Endothelial cell of umbilical vein (primary cell): Measurements from ENCODE around the gene RAC3. TPM values are rescaled to one million over a fixed set of nuclear protein-coding genes. Genes with fewer than 3 reads are reported as not detected.

Experiments
- BruUV-seq: library from RNA; stranded (reverse); fragments of 400-500 nt; replicated peaks from 2 replicates; lab custom pipeline; 2021; lab: Mats Ljungman, UMichigan
- CTCF ChIA-PET: fragments of 300-600, 350-600 bp; sonication (Branson Sonifier 250); formaldehyde crosslinking; loops from one replicate; lab custom pipeline; 2021; ENCODE audit warnings: antibody characterized with exemption, inconsistent platforms; lab: Charles Lee
- POLR2A ChIA-PET: fragments of 300-600, 350-600 bp; sonication (Branson Sonifier 250); formaldehyde crosslinking; loops from one replicate; lab custom pipeline; 2021; ENCODE audit warnings: antibody characterized with exemption, inconsistent platforms; lab: Charles Lee
- DNase-seq: peaks from one replicate; pipeline ENCODE4 v3.0.0-alpha.2; 2011; ENCODE audit warnings: low read depth, low spot score
- FAIRE-seq: peaks from 2 replicates; lab custom pipeline; 2011; peaks lifted over from hg19 to GRCh38; lab: Jason Lieb, UNC
- H2AFZ ChIP-seq: 2 replicates; pipeline ENCODE4 v1.6.0; 2012; ENCODE audit warnings: low read depth, low read length, control low read depth, inconsistent platforms
- H3K27ac ChIP-seq: 2 replicates; pipeline ENCODE4 v1.5.1; 2011; ENCODE audit warnings: low read depth, mild to moderate bottlenecking, control low read depth, low read length, moderate library complexity; ENCODE audit not compliant: insufficient read depth
- H3K27me3 ChIP-seq, 2 experiments: 2 replicates each; pipeline versions ENCODE4 v1.6.0 to v1.6.1; 2011; ENCODE audit warnings: low read length in 2 of 2, mixed read lengths in 1 of 2; ENCODE audit not compliant: control insufficient read depth in 2 of 2, insufficient read depth in 2 of 2
- H3K36me3 ChIP-seq, 2 experiments: 2 replicates in 1 of 2; 3 replicates in 1 of 2; pipeline ENCODE4 v1.5.1; 2011; ENCODE audit warnings: low read length in 2 of 2, mild to moderate bottlenecking in 1 of 2, moderate library complexity in 1 of 2; ENCODE audit not compliant: control insufficient read depth in 2 of 2, insufficient read depth in 2 of 2; ENCODE audit errors: extremely low read depth in 1 of 2
- H3K4me1 ChIP-seq: 3 replicates; pipeline ENCODE4 v1.5.1; 2011; ENCODE audit warnings: mild to moderate bottlenecking, low read length; ENCODE audit not compliant: control insufficient read depth, insufficient read depth; ENCODE audit errors: extremely low read depth
- H3K4me2 ChIP-seq: 2 replicates; pipeline ENCODE4 v1.6.1; 2011; ENCODE audit warnings: low read length, control low read depth, mixed read lengths; ENCODE audit not compliant: insufficient read depth
- H3K4me3 ChIP-seq, 3 experiments: fragments of 200-600 bp in 1 of 3; sonication (generic), shearing (Covaris generic) in 1 of 3; replicated peaks in 1 of 3; 2 replicates each; pipeline ENCODE4 v1.5.1; 2011 to 2016; ENCODE audit warnings: control low read depth in 3 of 3, low read length in 3 of 3, mild to moderate bottlenecking in 2 of 3, inconsistent platforms in 1 of 3, low read depth in 1 of 3, moderate library complexity in 1 of 3; ENCODE audit not compliant: insufficient read depth in 1 of 3
- H3K79me2 ChIP-seq: 2 replicates; pipeline ENCODE4 v1.6.0; 2012; ENCODE audit warnings: low read length, inconsistent platforms; ENCODE audit not compliant: control insufficient read depth, insufficient read depth
- H3K9ac ChIP-seq: replicated peaks from 2 replicates; pipeline ENCODE3; 2011; ENCODE audit warnings: low read length, control low read depth; ENCODE audit not compliant: insufficient read depth; ENCODE audit errors: extremely low read depth
- H3K9me1 ChIP-seq: replicated peaks from 3 replicates; pipeline ENCODE4 v1.6.0; 2011; ENCODE audit warnings: mild to moderate bottlenecking, low read length; ENCODE audit not compliant: control insufficient read depth, insufficient read depth; ENCODE audit errors: extremely low read depth
- H3K9me3 ChIP-seq: replicated peaks from 2 replicates; pipeline ENCODE4 v1.5.1; 2012; ENCODE audit warnings: low read length, inconsistent platforms; ENCODE audit not compliant: control insufficient read depth, insufficient read depth
- H4K20me1 ChIP-seq: replicated peaks from 2 replicates; pipeline ENCODE3; 2011; ENCODE audit warnings: mild to moderate bottlenecking, low read length; ENCODE audit not compliant: control insufficient read depth, insufficient read depth; ENCODE audit errors: extremely low read depth
- CTCF ChIP-seq, 2 donors: IDR thresholded peaks; 1 replicate in 1 of 2; 2 replicates in 1 of 2; pipeline ENCODE4 v1.5.1; 2011; ENCODE audit warnings: low read length in 2 of 2, mild to moderate bottlenecking in 2 of 2, moderate library complexity in 2 of 2, control low read depth in 1 of 2, inconsistent platforms in 1 of 2, low read depth in 1 of 2; ENCODE audit not compliant: insufficient read depth in 1 of 2; ENCODE audit errors: extremely low read depth in 1 of 2
- EZH2 ChIP-seq: IDR thresholded peaks from 2 replicates; pipeline ENCODE4 v1.6.1; 2012; ENCODE audit warnings: borderline replicate concordance, low read depth, mild to moderate bottlenecking, moderate library complexity, low read length, inconsistent platforms; ENCODE audit not compliant: severe bottlenecking
- FOS ChIP-seq: IDR thresholded peaks from 2 replicates; pipeline ENCODE4 v1.6.1; 2011; ENCODE audit warnings: mild to moderate bottlenecking, low read length, moderate library complexity, borderline replicate concordance; ENCODE audit not compliant: insufficient read depth
- GATA2 ChIP-seq: IDR thresholded peaks from 2 replicates; pipeline ENCODE4 v1.7.0; 2011; ENCODE audit warnings: low read depth, mild to moderate bottlenecking, moderate library complexity, mixed read lengths, low read length; ENCODE audit not compliant: insufficient read length, insufficient read depth
- JUN ChIP-seq: IDR thresholded peaks from 2 replicates; pipeline ENCODE4 v1.6.1; 2011; ENCODE audit warnings: borderline replicate concordance, low read depth; ENCODE audit not compliant: insufficient read length, insufficient read depth
- MAX ChIP-seq: IDR thresholded peaks from 2 replicates; pipeline ENCODE4 v1.6.1; 2011; ENCODE audit not compliant: insufficient read depth, insufficient read length
- MYC ChIP-seq: IDR thresholded peaks from one replicate; pipeline ENCODE4 v1.6.1; 2011; ENCODE audit warnings: mild to moderate bottlenecking, low read depth, low read length
- POLR2A ChIP-seq: IDR thresholded peaks from 2 replicates; pipeline ENCODE4 v1.6.1; 2012; ENCODE audit warnings: low read depth, mild to moderate bottlenecking, control low read depth, low read length
- POLR2AphosphoS5 ChIP-seq: IDR thresholded peaks from 2 replicates; pipeline ENCODE4 v1.6.1; 2012; ENCODE audit warnings: low read depth, mild to moderate bottlenecking, control low read depth, low read length, moderate library complexity; ENCODE audit not compliant: insufficient read depth
- dilution Hi-C: fragments of 300-500 bp; cut with MboI; formaldehyde crosslinking; loops from one replicate; pipeline ENCODE4 v1.15.0; 2019; ENCODE audit warnings: low sequenced_read_pairs; ENCODE audit not compliant: extremely low pct_ligation_motif_present
- intact Hi-C: fragments of 100-400 bp; cut with micrococcal nuclease; formaldehyde crosslinking; loops from one replicate; pipeline ENCODE4 v1.10.0; 2022
- polyA plus RNA-seq, 4 experiments: library from polyadenylated mRNA; depleted of rRNA in 3 of 4; stranded (reverse) in 3 of 4; unstranded in 1 of 4; fragments of >200 nt; gene quantifications; 2 replicates each; pipeline versions ENCODE4 v1.2.1 to v1.2.3, GENCODE V29; 2011 to 2012; ENCODE audit warnings: missing spikeins in 1 of 4
- total RNA-seq: library from RNA; stranded (reverse); gene quantifications from 2 replicates; pipeline ENCODE4 v1.2.3, GENCODE V29; 2021

Gene RAC3
- total and polyA plus RNA-seq, 2 donors (not counting 3 experiments of a cell fraction or from before 2014, with no cell fraction given) = 34.1 to 56.0 TPM

- no peaks in the 10 kb centered on the region for H3K27me3 ChIP-seq
- H3K79me2 ChIP-seq = peaks cover 5% of the 10 kb centered on the region
- H3K9ac ChIP-seq = no peak overlapping the region
- no peak for DNase-seq
- no peak overlapping the region for H2AFZ ChIP-seq
- peaks cover 12% of the 10 kb centered on the region for H3K4me1 ChIP-seq
- no peaks in the 10 kb centered on the region for H4K20me1 ChIP-seq
- dilution Hi-C loops (no loop called here), intact Hi-C loops (loop anchor here (5.0 to 10.0 kb wide), 2 partner anchors 48 to 190 kb away; partner anchors contain the start of genes ASPSCR1 and CCDC57)
- H3K36me3 ChIP-seq = no peaks in the 10 kb centered on the region
- H3K27ac ChIP-seq = no peak overlapping the region
- BruUV-seq = no TSS peak
- CTCF ChIA-PET = no interaction called here
- H3K4me3 ChIP-seq = no peak overlapping the region
- H3K9me1 ChIP-seq = no peaks in the 10 kb centered on the region
- FAIRE-seq = no peak
- H3K9me3 ChIP-seq = no peaks in the 10 kb centered on the region
- POLR2A ChIA-PET = no interaction called here
- H3K4me2 ChIP-seq = no peak overlapping the region
- TF ChIP-seq POLR2AphosphoS5 (no peak), JUN (no peak)
Observed at GRCh38 chr17:82024859-82025258, 6.6 kb upstream of the RAC3 start.

- BruUV-seq = no TSS peak
- Histone ChIP-seq H3K9me1 (no peaks in the 10 kb centered on the region), H3K27me3 (no peaks in the 10 kb centered on the region), H3K4me2 (no peak overlapping the region), H3K36me3 (no peaks in the 10 kb centered on the region), H3K4me3 (no peak overlapping the region), H4K20me1 (no peaks in the 10 kb centered on the region), H2AFZ (no peak overlapping the region), H3K4me1 (peaks cover 12% of the 10 kb centered on the region), H3K79me2 (peaks cover 5% of the 10 kb centered on the region), H3K27ac (no peak overlapping the region), H3K9ac (no peak overlapping the region), H3K9me3 (no peaks in the 10 kb centered on the region)
- FAIRE-seq (no peak), DNase-seq (no peak)
- dilution Hi-C loops (no loop called here), intact Hi-C loops (loop anchor here (10.0 kb wide), 1 partner anchor 189 kb away; the partner anchor contains the start of gene CCDC57)
- no peak for TF ChIP-seq MAX
- TF ChIP-seq EZH2 = no peak
- TF ChIP-seq FOS = no peak
- no peak for TF ChIP-seq POLR2A
- no peak for TF ChIP-seq POLR2AphosphoS5
- no peak for TF ChIP-seq JUN
- no peak for TF ChIP-seq CTCF (IDR thresholded peaks at IDR 0.05; ENCODE audit: extremely low read depth in 1 of 2, insufficient read depth in 1 of 2, low read depth in 1 of 2, low read length in 2 of 2)
- no peak for TF ChIP-seq GATA2
- TF ChIP-seq MYC = no peak
- ChIA-PET CTCF (interaction anchor here (1.2 kb wide), 1 partner anchor 12 kb away, joined by 3 read pairs; the partner anchor contains the start of gene DCXR), POLR2A (no interaction called here)
Observed at GRCh38 chr17:82025401-82026107, 5.9 kb upstream of the RAC3 start.
